Neural progenitor cell (in vitro differentiated cells): Measurements from ENCODE around the gene PRPF40A.

Experiments used
- CTCF ChIP-seq: fragments of 200-600 bp; sonication (generic); IDR thresholded peaks from 2 replicates; pipeline ENCODE4 v1.5.1; 2017; ENCODE audit warnings: antibody characterized with exemption, mild to moderate bottlenecking
- EZH2 ChIP-seq: fragments of 200-600 bp; sonication (generic); IDR thresholded peaks from 2 replicates; pipeline ENCODE4 v1.6.1; 2017; ENCODE audit warnings: antibody characterized with exemption, mild to moderate bottlenecking, moderate library complexity
- EZH2phosphoT487 ChIP-seq: fragments of 200-600 bp; sonication (generic); IDR thresholded peaks from 2 replicates; pipeline ENCODE4 v1.6.1; 2017; ENCODE audit warnings: antibody characterized with exemption

- TF ChIP-seq CTCF, result no peak
- TF ChIP-seq EZH2, result no peak
- TF ChIP-seq EZH2phosphoT487, result no peak
Measured at GRCh38 chr2:152693033-152693432, 24.2 kb downstream of the PRPF40A start.
